Colonic mucosa (tissue), 4 donors: ENCODE measurements around the gene ANKRD13A. TPM values are rescaled to one million over a fixed set of nuclear protein-coding genes. Genes with fewer than 3 reads are reported as not detected.

Experiments
- DNase-seq: peaks from one replicate; pipeline ENCODE4 v3.0.0-alpha.2; 2020
- H3K27ac ChIP-seq: fragments of 200-600 bp; one replicate; pipeline ENCODE4 v1.8.0; 2021
- H3K27me3 ChIP-seq: fragments of 200-600 bp; one replicate; pipeline ENCODE4 v1.8.0; 2021
- H3K36me3 ChIP-seq: fragments of 200-600 bp; one replicate; pipeline ENCODE4 v1.8.0; 2021
- H3K4me1 ChIP-seq: fragments of 200-600 bp; one replicate; pipeline ENCODE4 v1.8.0; 2021; ENCODE audit warnings: mild to moderate bottlenecking
- H3K4me3 ChIP-seq: fragments of 200-600 bp; one replicate; pipeline ENCODE4 v1.8.0; 2021
- H3K9ac ChIP-seq, 2 donors: one replicate each; pipeline ENCODE4 v1.7.0; 2013; ENCODE audit warnings: control low read depth in 2 of 2, low read depth in 2 of 2, low read length in 2 of 2
- H3K9me3 ChIP-seq: fragments of 200-600 bp; one replicate; pipeline ENCODE4 v1.8.0; 2021
- CTCF ChIP-seq: fragments of 200-600 bp; IDR thresholded peaks from one replicate; pipeline ENCODE4 v1.8.0; 2022; ENCODE audit warnings: antibody characterized with exemption, mild to moderate bottlenecking
- intact Hi-C: fragments of 100-400 bp; cut with DNase I; formaldehyde crosslinking; loops from one replicate; pipeline ENCODE4 v1.14.1; 2022
- total RNA-seq, 2 donors: library from RNA; stranded (reverse); fragmentation: NEBNext Ultra II Directional in 1 of 2; extraction: Animal tissue kit (Norgen Biotek cat#: 25700) in 1 of 2; gene quantifications; one replicate each; pipeline ENCODE4 v1.2.1, GENCODE V29; 2021
- donor health status: healthy.
- donor health status: DM: no; HTN: no; CAD: no.
- donor health status: DM: no; HTN: no; CAD: no.

ANKRD13A gene
- total RNA-seq, 2 donors from 2014 or later: 39.9 to 69.1 TPM

- no peak for TF ChIP-seq CTCF
- H3K4me3 ChIP-seq: peak overlapping the region; percentile 23
- H3K27ac ChIP-seq: no peak overlapping the region
- H3K27me3 ChIP-seq: no peaks in the 10 kb centered on the region
- DNase-seq: peak; percentile 33
- peak overlapping the region; percentile 38 to 50 for H3K9ac ChIP-seq
- H3K4me1 ChIP-seq: no peaks in the 10 kb centered on the region
- H3K36me3 ChIP-seq: no peaks in the 10 kb centered on the region
- no peaks in the 10 kb centered on the region for H3K9me3 ChIP-seq
- intact Hi-C loops: no loop called here
Observed at GRCh38 chr12:110073049-110073831, 74.0 kb downstream of the ANKRD13A start.

GRCh38 chr12:110074089-110074488 is 74.9 kb downstream of the ANKRD13A start:
- H3K9ac ChIP-seq: no peak overlapping the region
- intact Hi-C loops: no loop called here
- H3K27ac ChIP-seq: no peak overlapping the region

GRCh38 chr12:110075880-110076279 is 76.7 kb downstream of the ANKRD13A start:
- H3K4me1 ChIP-seq: no peaks in the 10 kb centered on the region

More at GRCh38 chr12:110074089-110074488, 74.9 kb downstream of the ANKRD13A start:
- H3K4me1 ChIP-seq: no peaks in the 10 kb centered on the region
- H3K36me3 ChIP-seq: no peaks in the 10 kb centered on the region
- no peaks in the 10 kb centered on the region for H3K9me3 ChIP-seq
- no peaks in the 10 kb centered on the region for H3K27me3 ChIP-seq
- H3K4me3 ChIP-seq: no peak overlapping the region
- no peak for DNase-seq
- TF ChIP-seq CTCF: no peak

GRCh38 chr12:110077800-110078199 is 78.6 kb downstream of the ANKRD13A start:
- Histone ChIP-seq H3K4me3 (no peak overlapping the region), H3K9me3 (no peaks in the 10 kb centered on the region), H3K9ac (no peak overlapping the region), H3K36me3 (no peaks in the 10 kb centered on the region), H3K4me1 (no peaks in the 10 kb centered on the region), H3K27me3 (no peaks in the 10 kb centered on the region), H3K27ac (no peak overlapping the region)
- intact Hi-C loops: no loop called here
- DNase-seq: no peak
- TF ChIP-seq CTCF: no peak

More at GRCh38 chr12:110075880-110076279, 76.7 kb downstream of the ANKRD13A start:
- no peaks in the 10 kb centered on the region for H3K27me3 ChIP-seq
- intact Hi-C loops: no loop called here
- no peak overlapping the region for H3K9ac ChIP-seq
- DNase-seq: no peak
- no peak overlapping the region for H3K27ac ChIP-seq
- TF ChIP-seq CTCF: no peak
- H3K36me3 ChIP-seq: no peaks in the 10 kb centered on the region
- no peaks in the 10 kb centered on the region for H3K9me3 ChIP-seq
- no peak overlapping the region for H3K4me3 ChIP-seq

- Histone ChIP-seq H3K9ac (no peak overlapping the region), H3K36me3 (no peaks in the 10 kb centered on the region), H3K27me3 (no peaks in the 10 kb centered on the region), H3K4me3 (no peak overlapping the region), H3K4me1 (no peaks in the 10 kb centered on the region), H3K27ac (peak overlapping the region; percentile 10), H3K9me3 (no peaks in the 10 kb centered on the region)
- intact Hi-C loops: no loop called here
- TF ChIP-seq CTCF: no peak
- peak; percentile 27 for DNase-seq
Observed at GRCh38 chr12:110079477-110080400, 80.5 kb downstream of the ANKRD13A start.
